ENCODE measurements around the gene CACNA2D3. TPM values are rescaled to one million over a fixed set of nuclear protein-coding genes. Genes with fewer than 3 reads are reported as not detected.

CACNA2D3 gene
- total RNA-seq, 6 experiments from 2014 or later = 0.14 to 0.23 (median 0.19) TPM; not detected in 2

DNA sequence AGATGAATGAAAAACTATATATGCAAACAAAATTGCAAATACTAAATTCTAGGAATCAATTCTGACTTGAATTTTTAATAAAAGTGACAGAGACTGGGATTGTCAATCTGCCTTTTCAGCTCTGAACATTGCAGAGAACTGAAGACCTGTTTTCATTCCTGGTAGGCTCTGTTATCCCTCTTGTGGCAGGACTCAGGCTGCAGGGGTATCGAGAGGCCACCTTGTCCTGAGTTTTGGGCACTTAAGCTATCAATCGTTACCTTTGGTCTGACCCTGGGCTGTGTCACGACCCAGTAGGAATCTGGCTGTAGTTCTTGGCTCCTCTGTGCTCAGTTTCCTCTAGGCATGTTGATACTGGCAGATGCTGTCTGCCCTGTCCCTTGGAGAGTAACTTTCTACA, 238.0 kb downstream of the CACNA2D3 start:
- TF ChIP-seq, protein P1, sequence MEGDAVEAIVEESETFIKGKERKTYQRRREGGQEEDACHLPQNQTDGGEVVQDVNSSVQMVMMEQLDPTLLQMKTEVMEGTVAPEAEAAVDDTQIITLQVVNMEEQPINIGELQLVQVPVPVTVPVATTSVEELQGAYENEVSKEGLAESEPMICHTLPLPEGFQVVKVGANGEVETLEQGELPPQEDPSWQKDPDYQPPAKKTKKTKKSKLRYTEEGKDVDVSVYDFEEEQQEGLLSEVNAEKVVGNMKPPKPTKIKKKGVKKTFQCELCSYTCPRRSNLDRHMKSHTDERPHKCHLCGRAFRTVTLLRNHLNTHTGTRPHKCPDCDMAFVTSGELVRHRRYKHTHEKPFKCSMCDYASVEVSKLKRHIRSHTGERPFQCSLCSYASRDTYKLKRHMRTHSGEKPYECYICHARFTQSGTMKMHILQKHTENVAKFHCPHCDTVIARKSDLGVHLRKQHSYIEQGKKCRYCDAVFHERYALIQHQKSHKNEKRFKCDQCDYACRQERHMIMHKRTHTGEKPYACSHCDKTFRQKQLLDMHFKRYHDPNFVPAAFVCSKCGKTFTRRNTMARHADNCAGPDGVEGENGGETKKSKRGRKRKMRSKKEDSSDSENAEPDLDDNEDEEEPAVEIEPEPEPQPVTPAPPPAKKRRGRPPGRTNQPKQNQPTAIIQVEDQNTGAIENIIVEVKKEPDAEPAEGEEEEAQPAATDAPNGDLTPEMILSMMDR (IDR thresholded peaks at IDR 0.05) = no peak
- DNase-seq = no peak
- Mint-ChIP-seq H3K27ac (no peak overlapping the region), H3K4me1 (ENCODE audit: low read depth) (no peaks in the 10 kb centered on the region), H3K36me3 (ENCODE audit: low read depth) (peaks cover 5% of the 10 kb centered on the region), H3K9me3 (peaks cover 54% of the 10 kb centered on the region), H3K27me3 (ENCODE audit: insufficient read depth) (no peaks in the 10 kb centered on the region), H3K4me3 (no peak overlapping the region)

DNA sequence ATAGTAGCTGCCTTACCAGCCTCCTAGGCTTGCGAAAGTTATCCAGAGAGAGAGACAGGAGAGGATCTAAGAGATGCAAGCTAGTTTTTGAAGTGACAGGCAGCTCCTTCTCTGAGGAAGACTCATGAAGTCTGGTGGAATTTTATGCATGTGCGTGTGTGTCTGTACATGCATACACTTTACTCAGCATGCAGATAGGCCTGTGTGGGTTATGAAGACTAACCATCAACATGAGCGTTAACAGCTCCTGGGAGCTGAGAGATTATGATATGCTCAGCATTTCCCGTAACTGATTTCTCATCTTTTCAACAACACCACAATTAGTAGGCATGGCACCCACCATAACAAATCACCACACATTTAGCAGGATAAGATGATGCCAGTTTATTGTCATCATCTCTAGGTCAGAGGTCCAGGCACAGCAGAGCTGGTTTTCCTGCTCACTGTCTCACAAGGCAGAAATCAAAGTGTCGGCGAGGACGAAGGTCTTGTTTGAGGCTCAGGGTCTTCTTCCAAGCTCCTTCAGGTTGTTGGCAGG, 239.5 kb downstream of the CACNA2D3 start:
- Mint-ChIP-seq H3K9me3 (peaks cover 52% of the 10 kb centered on the region), H3K4me3 (no peak overlapping the region), H3K27ac (no peak overlapping the region), H3K36me3 (ENCODE audit: low read depth) (peaks cover 5% of the 10 kb centered on the region), H3K4me1 (ENCODE audit: low read depth) (no peaks in the 10 kb centered on the region), H3K27me3 (ENCODE audit: insufficient read depth) (no peaks in the 10 kb centered on the region)
- TF ChIP-seq, protein P1 (IDR thresholded peaks at IDR 0.05) = no peak
- DNase-seq = no peak

DNA sequence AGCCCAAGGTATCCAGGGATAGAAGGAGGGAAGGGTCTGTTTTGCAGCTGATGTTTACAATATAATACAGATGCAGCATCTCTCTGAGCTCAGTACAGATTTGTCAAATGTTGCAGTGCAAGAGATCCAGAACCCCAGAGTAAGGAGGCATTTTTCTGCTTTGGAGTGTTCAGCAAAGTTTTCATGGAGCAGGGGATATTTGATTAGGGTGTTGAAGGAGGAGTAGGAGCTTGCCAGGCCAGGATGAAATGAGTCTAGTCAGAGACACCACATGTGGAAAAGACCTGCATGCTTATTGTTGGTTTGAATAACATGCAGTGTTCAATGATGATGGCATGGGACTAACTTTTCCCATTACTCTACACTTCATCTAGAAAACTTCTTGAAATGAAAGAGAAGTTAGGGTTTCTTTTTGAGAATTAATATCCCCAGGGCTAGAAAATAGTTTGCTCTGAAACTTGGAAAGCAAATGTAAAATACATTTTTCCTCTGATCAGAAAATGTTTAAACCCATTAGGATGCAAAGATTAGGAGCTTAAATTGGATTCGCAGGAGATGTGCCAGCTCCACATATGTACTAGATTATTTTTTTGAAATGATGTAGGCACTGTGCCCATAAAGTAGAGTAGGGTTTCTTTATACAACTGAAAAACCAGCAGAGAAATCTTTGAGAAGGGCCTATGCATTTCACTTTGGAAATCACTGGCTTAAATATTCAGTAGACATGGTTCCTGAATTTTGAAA, 243.8 kb downstream of the CACNA2D3 start:
- Mint-ChIP-seq H3K9me3 (peaks cover 46% of the 10 kb centered on the region), H3K27ac (no peak overlapping the region), H3K4me3 (no peak overlapping the region), H3K36me3 (ENCODE audit: low read depth) (peaks cover 5% of the 10 kb centered on the region; the same call in 1 of the 2 replicates), H3K4me1 (ENCODE audit: low read depth) (no peaks in the 10 kb centered on the region), H3K27me3 (ENCODE audit: insufficient read depth) (no peaks in the 10 kb centered on the region; the same call in 1 of the 2 replicates)
- TF ChIP-seq, protein P1 (IDR thresholded peaks at IDR 0.05) = no peak
- DNase-seq = no peak

DNA sequence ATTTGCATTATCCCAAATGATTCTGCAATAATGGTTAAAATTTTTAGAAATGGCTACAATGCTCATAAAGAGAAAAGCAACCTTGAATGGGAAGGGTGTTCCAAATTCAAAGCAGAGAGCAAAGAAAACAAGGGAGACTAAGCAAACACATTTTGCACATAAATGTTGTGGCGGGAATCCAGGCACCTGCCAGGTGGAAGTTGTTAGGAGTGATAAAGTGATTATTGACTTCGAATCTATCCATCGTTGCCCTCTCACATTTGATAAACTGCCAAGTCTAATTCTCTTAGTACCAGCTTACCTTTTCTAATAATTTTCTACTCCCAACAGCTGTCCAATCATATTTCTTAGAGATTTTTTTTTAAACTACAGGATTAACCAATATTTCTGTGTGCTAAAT, 244.5 kb downstream of the CACNA2D3 start:
- H3K27ac Mint-ChIP-seq = no peak overlapping the region
- TF ChIP-seq, protein P1 (IDR thresholded peaks at IDR 0.05) = no peak

DNA sequence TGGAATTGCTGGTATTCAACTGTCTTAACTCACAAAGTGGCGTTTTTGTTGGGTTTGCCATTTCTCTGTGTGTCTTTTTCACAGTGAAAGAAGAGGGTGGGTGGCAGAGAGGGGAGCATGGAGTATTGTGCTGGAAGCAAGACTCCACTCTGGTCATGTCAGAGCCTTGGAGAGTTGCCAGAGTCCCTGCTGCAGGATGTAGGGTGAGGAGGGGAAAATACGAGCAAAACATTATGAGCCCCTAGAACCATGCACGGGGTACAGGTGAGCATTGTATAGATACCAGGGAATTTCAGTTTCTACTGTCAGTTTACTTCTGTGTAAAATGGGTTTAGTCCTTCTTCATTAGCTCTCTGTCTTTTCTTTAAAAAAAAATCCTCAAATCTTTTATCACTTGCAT, 249.9 kb downstream of the CACNA2D3 start:
- Mint-ChIP-seq H3K27ac (no peak overlapping the region), H3K4me3 (no peak overlapping the region), H3K27me3 (ENCODE audit: insufficient read depth) (peaks cover 2% of the 10 kb centered on the region), H3K9me3 (peaks cover 30% of the 10 kb centered on the region), H3K4me1 (ENCODE audit: low read depth) (no peaks in the 10 kb centered on the region), H3K36me3 (ENCODE audit: low read depth) (no peaks in the 10 kb centered on the region)
- TF ChIP-seq, protein P1 (IDR thresholded peaks at IDR 0.05) = no peak
- no peak for DNase-seq

More for the DNA sequence above, 244.5 kb downstream of the CACNA2D3 start:
- H3K4me1 Mint-ChIP-seq (ENCODE audit: low read depth) = no peaks in the 10 kb centered on the region
- H3K36me3 Mint-ChIP-seq (ENCODE audit: low read depth) = no peaks in the 10 kb centered on the region
- DNase-seq = no peak
- H3K27me3 Mint-ChIP-seq (ENCODE audit: insufficient read depth) = no peaks in the 10 kb centered on the region; the same call in 1 of the 2 replicates
- H3K9me3 Mint-ChIP-seq = peaks cover 40% of the 10 kb centered on the region
- H3K4me3 Mint-ChIP-seq = no peak overlapping the region
